GM23248 (cell line): ENCODE data around the gene ADM. TPM values are rescaled to one million over a fixed set of nuclear protein-coding genes. Genes with fewer than 3 reads are reported as not detected.
A peak's percentile ranks its signal among the peaks of the same experiment; 100 is the strongest.

Experiments used
- DNase-seq: peaks from one replicate; pipeline ENCODE4 v3.0.0-alpha.2; 2015
- H2AFZ ChIP-seq: fragments of 200-600 bp; sonication (generic); 2 replicates; pipeline ENCODE4 v1.6.1; 2016; ENCODE audit warnings: antibody characterized with exemption
- H3F3A ChIP-seq: fragments of 200-600 bp; sonication (generic); 2 replicates; pipeline ENCODE4 v1.6.1; 2016; ENCODE audit warnings: mild to moderate bottlenecking, antibody characterized with exemption, mixed run types; ENCODE audit not compliant: insufficient read depth
- H3K27ac ChIP-seq: fragments of 200-600 bp; sonication (generic); 2 replicates; pipeline ENCODE4 v1.5.1; 2016; ENCODE audit warnings: mild to moderate bottlenecking
- H3K27me3 ChIP-seq: fragments of 200-600 bp; sonication (generic); replicated peaks from 2 replicates; pipeline ENCODE4 v1.6.1; 2016; ENCODE audit warnings: mild to moderate bottlenecking; ENCODE audit not compliant: insufficient read depth
- H3K36me3 ChIP-seq: fragments of 200-600 bp; sonication (generic); 2 replicates; pipeline ENCODE4 v1.6.1; 2016; ENCODE audit warnings: low read depth, mild to moderate bottlenecking
- H3K4me1 ChIP-seq: fragments of 200-600 bp; sonication (generic); 2 replicates; pipeline ENCODE4 v1.6.1; 2016; ENCODE audit warnings: mild to moderate bottlenecking; ENCODE audit not compliant: insufficient read depth
- H3K4me2 ChIP-seq: fragments of 200-600 bp; sonication (generic); one replicate; pipeline ENCODE4 v1.6.1; 2016; ENCODE audit warnings: mild to moderate bottlenecking; ENCODE audit not compliant: unreplicated experiment
- H3K4me3 ChIP-seq: fragments of 200-600 bp; sonication (generic); 2 replicates; pipeline ENCODE4 v1.5.1; 2016; ENCODE audit warnings: mild to moderate bottlenecking
- H3K79me2 ChIP-seq: fragments of 200-600 bp; sonication (generic); 2 replicates; pipeline ENCODE4 v1.6.1; 2016; ENCODE audit warnings: mild to moderate bottlenecking; ENCODE audit not compliant: insufficient read depth
- H3K9ac ChIP-seq: fragments of 200-600 bp; sonication (generic); 2 replicates; pipeline ENCODE4 v1.6.1; 2016; ENCODE audit warnings: mild to moderate bottlenecking
- H3K9me2 ChIP-seq: fragments of 200-600 bp; sonication (generic); 2 replicates; pipeline ENCODE4 v1.6.1; 2016; ENCODE audit warnings: mixed run types, mild to moderate bottlenecking, moderate library complexity; ENCODE audit not compliant: insufficient read depth
- H3K9me3 ChIP-seq: fragments of 200-600 bp; sonication (generic); one replicate; pipeline ENCODE4 v1.6.1; 2017; ENCODE audit warnings: low read depth
- H4K20me1 ChIP-seq: fragments of 200-600 bp; sonication (generic); 2 replicates; pipeline ENCODE4 v1.6.0; 2016; ENCODE audit not compliant: insufficient read depth
- EZH2 ChIP-seq: fragments of 200-600 bp; sonication (generic); IDR thresholded peaks from 2 replicates; pipeline ENCODE4 v1.6.1; 2018; ENCODE audit warnings: antibody characterized with exemption, mild to moderate bottlenecking; ENCODE audit not compliant: insufficient read depth, poor library complexity, severe bottlenecking
- EZH2phosphoT487 ChIP-seq: fragments of 200-600 bp; sonication (generic); IDR thresholded peaks from 2 replicates; pipeline ENCODE4 v1.6.1; 2018; ENCODE audit warnings: antibody characterized with exemption, moderate library complexity, mild to moderate bottlenecking, low read depth; ENCODE audit not compliant: insufficient read depth
- WGBS, 2 experiments: methylation state at CpG; one replicate each; pipeline ENCODE4 v1.1.6; 2015 to 2017; ENCODE audit warnings: low lambda C conversion rate in 2 of 2, low coverage in 1 of 2; ENCODE audit errors: missing lambda C conversion rate in 2 of 2; 5-methylcytosine and 5-hydroxymethylcytosine counted together
- in situ Hi-C: fragments of 300-500 bp; cut with MboI; formaldehyde crosslinking; loops from 2 replicates; pipeline ENCODE4 v1.15.0; 2020
- polyA plus RNA-seq: library from polyadenylated mRNA; unstranded; fragments of >200 nt; fragmentation: Nextera tagmentation; extraction: Ambion mirVana; gene quantifications from 2 replicates; pipeline ENCODE4 v1.2.1, GENCODE V29; 2016
- total RNA-seq: library from RNA; depleted of rRNA; stranded (reverse); fragments of >200 nt; shearing (Covaris generic); gene quantifications from 2 replicates; pipeline ENCODE4 v1.2.3, GENCODE V29; 2014

ADM gene
- total and polyA plus RNA-seq, 2 experiments from 2014 or later: 451 to 551 TPM

- H4K20me1 ChIP-seq: no peaks in the 10 kb centered on the region
- peaks cover 3% of the 10 kb centered on the region for H3F3A ChIP-seq
- TF ChIP-seq EZH2phosphoT487: no peak
- no peak for TF ChIP-seq EZH2
- no peak overlapping the region for H3K27ac ChIP-seq
- no peaks in the 10 kb centered on the region for H3K27me3 ChIP-seq
- WGBS, 2 experiments: 93 to 98% methylated on average over 6 of the region's 6 CpGs
- no peak overlapping the region for H3K4me2 ChIP-seq
- H3K9ac ChIP-seq: no peak overlapping the region
- no peaks in the 10 kb centered on the region for H3K9me3 ChIP-seq
- no peak for DNase-seq
- H2AFZ ChIP-seq: no peak overlapping the region
- no peak overlapping the region for H3K4me3 ChIP-seq
- in situ Hi-C loops: loop anchor here (10.0 to 25.0 kb wide), 2 partner anchors 328 to 560 kb away; no protein-coding TSS in a partner anchor
- no peaks in the 10 kb centered on the region for H3K36me3 ChIP-seq
- H3K79me2 ChIP-seq: no peaks in the 10 kb centered on the region
- H3K4me1 ChIP-seq: peaks cover 6% of the 10 kb centered on the region; the same call in 1 of the 2 replicates
- no peaks in the 10 kb centered on the region for H3K9me2 ChIP-seq
These were observed 10.2 kb downstream of the ADM start for GRCh38 chr11:10315083-10315482.

GRCh38 chr11:10317151-10317755 is 12.4 kb downstream of the ADM start:
- H3K9me3 ChIP-seq: no peaks in the 10 kb centered on the region
- H3F3A ChIP-seq: peaks cover 5% of the 10 kb centered on the region
- TF ChIP-seq EZH2phosphoT487 (no peak), EZH2 (no peak)
- H3K27me3 ChIP-seq: no peaks in the 10 kb centered on the region
- peak overlapping the region; percentile 27 for H2AFZ ChIP-seq
- in situ Hi-C loops: loop anchor here (10.0 to 25.0 kb wide), 2 partner anchors 330 to 562 kb away; no protein-coding TSS in a partner anchor
- peaks cover 8% of the 10 kb centered on the region for H3K4me1 ChIP-seq
- H3K36me3 ChIP-seq: no peaks in the 10 kb centered on the region
- no peak overlapping the region for H3K4me2 ChIP-seq
- H3K9me2 ChIP-seq: no peaks in the 10 kb centered on the region
- DNase-seq: no peak
- no peak overlapping the region for H3K4me3 ChIP-seq
- no peaks in the 10 kb centered on the region for H4K20me1 ChIP-seq
- no peaks in the 10 kb centered on the region for H3K79me2 ChIP-seq
- no peak overlapping the region for H3K9ac ChIP-seq
- 66 to 78% methylated on average over 4 of the region's 4 CpGs for WGBS, 2 experiments
- no peak overlapping the region for H3K27ac ChIP-seq

- DNase-seq: no peak
- no peak overlapping the region for H2AFZ ChIP-seq
- no peaks in the 10 kb centered on the region for H3K27me3 ChIP-seq
- H3K4me3 ChIP-seq: no peak overlapping the region
- in situ Hi-C loops: loop anchor here (10.0 to 25.0 kb wide), 2 partner anchors 331 to 563 kb away; no protein-coding TSS in a partner anchor
- H3K4me1 ChIP-seq: peaks cover 14% of the 10 kb centered on the region
- no peaks in the 10 kb centered on the region for H3K9me3 ChIP-seq
- peaks cover 11% of the 10 kb centered on the region for H3F3A ChIP-seq
- H4K20me1 ChIP-seq: no peaks in the 10 kb centered on the region
- H3K27ac ChIP-seq: no peak overlapping the region
- no peaks in the 10 kb centered on the region for H3K36me3 ChIP-seq
- no peak overlapping the region for H3K4me2 ChIP-seq
- H3K79me2 ChIP-seq: no peaks in the 10 kb centered on the region
- TF ChIP-seq EZH2: no peak
- TF ChIP-seq EZH2phosphoT487: no peak
- no peak overlapping the region for H3K9ac ChIP-seq
- no peaks in the 10 kb centered on the region for H3K9me2 ChIP-seq
- WGBS, 2 experiments: 92 to 95% methylated on average over 5 of the region's 5 CpGs
These were observed 13.1 kb downstream of the ADM start for GRCh38 chr11:10317776-10318526.

GRCh38 chr11:10318527-10318802 is 13.6 kb downstream of the ADM start:
- 78 to 87% methylated on average over 3 of the region's 3 CpGs for WGBS, 2 experiments
- Histone ChIP-seq H2AFZ (no peak overlapping the region), H4K20me1 (no peaks in the 10 kb centered on the region), H3K4me2 (no peak overlapping the region), H3K36me3 (no peaks in the 10 kb centered on the region), H3K27me3 (no peaks in the 10 kb centered on the region), H3K79me2 (no peaks in the 10 kb centered on the region), H3K4me1 (peaks cover 18% of the 10 kb centered on the region), H3K9me2 (no peaks in the 10 kb centered on the region), H3F3A (peaks cover 13% of the 10 kb centered on the region), H3K27ac (no peak overlapping the region), H3K9ac (no peak overlapping the region), H3K4me3 (no peak overlapping the region), H3K9me3 (no peaks in the 10 kb centered on the region)
- TF ChIP-seq EZH2: no peak
- no peak for TF ChIP-seq EZH2phosphoT487
- no peak for DNase-seq
- in situ Hi-C loops: loop anchor here (10.0 to 25.0 kb wide), 2 partner anchors 331 to 564 kb away; no protein-coding TSS in a partner anchor
